Loucy (cell line): ENCODE data around the gene SPAG17.

Experiments
- CTCF ChIP-seq: fragments of 200-600 bp; sonication (generic); conservative IDR thresholded peaks from 2 replicates; pipeline ENCODE4 v1.5.1; 2014; ENCODE audit warnings: mild to moderate bottlenecking, antibody characterized with exemption, low read length
- EZH2phosphoT487 ChIP-seq: fragments of 200-600 bp; IDR thresholded peaks from 2 replicates; pipeline ENCODE4 v1.6.1; 2018; ENCODE audit warnings: antibody characterized with exemption, mild to moderate bottlenecking, moderate library complexity, borderline replicate concordance

GRCh38 chr1:118028267-118028666, 156.8 kb downstream of the SPAG17 start:
- no peak for TF ChIP-seq CTCF
- no peak for TF ChIP-seq EZH2phosphoT487
